Stimulated activated CD8-positive, alpha-beta memory T cell treated with anti-CD3 and anti-CD28 coated beads, Interleukin-7, amount 100 ng/mL, for 4 hours (primary cell): ENCODE data around the gene TSPAN1.
"Not testable (repeated sequence)": the region's sequence is repeated elsewhere in the genome, so short reads cannot be mapped to it uniquely, and the experiment has no call there.

ENCODE experiments used
- DNase-seq, 2 donors: peaks; one replicate each; pipeline ENCODE4 v3.0.0-alpha.2; 2020; ENCODE audit warnings: low read depth in 2 of 2

TSPAN1 gene

DNA sequence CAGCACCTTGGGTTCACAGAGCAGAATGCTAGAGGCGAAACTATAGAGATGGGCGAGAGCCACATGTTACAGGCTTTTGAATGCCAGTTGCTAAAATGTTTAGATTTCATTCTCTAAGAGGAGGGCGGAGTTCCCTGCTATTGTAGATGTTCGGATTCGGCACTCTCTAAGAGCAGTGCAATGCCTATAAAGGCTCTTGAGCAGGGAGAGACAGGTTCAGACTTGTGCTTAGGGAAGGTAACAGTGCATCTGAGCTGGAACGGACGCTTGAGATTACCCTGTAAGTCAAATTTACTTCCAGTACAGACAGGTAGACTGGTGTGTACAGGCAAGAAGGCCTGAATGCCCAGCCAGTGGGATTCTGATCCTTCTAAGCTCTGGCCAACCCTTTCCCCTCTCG lies 43.6 kb downstream of the TSPAN1 start:
- no peak for DNase-seq

GRCh38 chr1:46219551-46220520 lies 44.9 kb downstream of the TSPAN1 start:
- DNase-seq, result no peak

- DNase-seq, result no peak
Measured at GRCh38 chr1:46220808-46221207, 45.9 kb downstream of the TSPAN1 start.

- no peak for DNase-seq
Measured at GRCh38 chr1:46221749-46222148, 46.9 kb downstream of the TSPAN1 start.

GRCh38 chr1:46223055-46223454 lies 48.2 kb downstream of the TSPAN1 start:
- not testable (repeated sequence) for DNase-seq

- DNase-seq, result peak; percentile 25 to 43
Measured at GRCh38 chr1:46223472-46223943, 48.6 kb downstream of the TSPAN1 start.

- DNase-seq, result no peak
Measured at GRCh38 chr1:46224966-46225365, 50.1 kb downstream of the TSPAN1 start.

DNA sequence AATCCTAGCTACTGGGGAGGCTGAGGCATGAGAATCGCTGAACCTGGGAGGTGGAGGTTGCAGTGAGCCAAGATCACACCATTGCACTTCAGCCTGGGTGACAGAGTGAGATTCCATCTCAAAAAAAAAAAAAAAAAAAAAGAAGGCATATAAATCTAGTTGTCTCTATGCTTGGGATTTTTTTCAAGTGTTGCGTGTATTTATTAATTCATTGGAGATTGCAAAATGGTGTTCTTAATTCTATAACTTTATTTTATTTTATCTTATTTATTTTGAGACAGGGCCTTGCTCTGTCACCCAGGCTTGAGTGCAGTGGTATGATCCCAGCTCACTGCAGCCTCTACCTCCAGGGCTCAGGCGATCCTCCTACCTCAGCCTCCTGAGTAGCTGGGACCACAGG lies 56.3 kb downstream of the TSPAN1 start:
- not testable (repeated sequence) for DNase-seq
